Liver (tissue), 9 donors: Measurements from ENCODE around the gene GTF2H1. TPM values are rescaled to one million over a fixed set of nuclear protein-coding genes. Genes with fewer than 3 reads are reported as not detected.

ENCODE experiments used
- DNase-seq: peaks from one replicate; pipeline ENCODE4 v3.0.0-alpha.2; 2017; ENCODE audit warnings: low spot score
- H3K27ac ChIP-seq, 2 donors: one replicate each; pipeline ENCODE4 v1.7.0; 2013; ENCODE audit warnings: inconsistent platforms in 2 of 2, low read length in 2 of 2, control low read depth in 1 of 2, low read depth in 1 of 2, mild to moderate bottlenecking in 1 of 2
- H3K27me3 ChIP-seq, 4 donors: one replicate each; pipeline versions ENCODE4 v1.6.1 to v1.7.0; 2013; ENCODE audit warnings: low read length in 3 of 4, inconsistent platforms in 1 of 4, mild to moderate bottlenecking in 1 of 4, moderate library complexity in 1 of 4; ENCODE audit not compliant: control insufficient read depth in 4 of 4, insufficient read depth in 4 of 4
- H3K36me3 ChIP-seq, 4 donors: one replicate each; pipeline versions ENCODE4 v1.6.1 to v1.7.0; 2013; ENCODE audit warnings: low read length in 3 of 4, mild to moderate bottlenecking in 3 of 4, low read depth in 1 of 4, moderate library complexity in 1 of 4; ENCODE audit not compliant: control insufficient read depth in 4 of 4, insufficient read depth in 3 of 4
- H3K4me1 ChIP-seq, 4 donors: one replicate each; pipeline versions ENCODE4 v1.6.1 to v1.7.0; 2013; ENCODE audit warnings: low read length in 3 of 4, mild to moderate bottlenecking in 3 of 4, moderate library complexity in 1 of 4; ENCODE audit not compliant: control insufficient read depth in 4 of 4, insufficient read depth in 4 of 4
- H3K4me3 ChIP-seq, 3 donors: one replicate each; pipeline versions ENCODE4 v1.6.1 to v1.7.0; 2013; ENCODE audit warnings: low read length in 3 of 3, control low read depth in 1 of 3, low read depth in 1 of 3, mild to moderate bottlenecking in 1 of 3
- H3K9ac ChIP-seq, 2 donors: one replicate each; pipeline ENCODE4 v1.7.0; 2013; ENCODE audit warnings: low read length in 2 of 2, mild to moderate bottlenecking in 2 of 2, moderate library complexity in 2 of 2, control low read depth in 1 of 2, low read depth in 1 of 2
- H3K9me3 ChIP-seq, 4 donors: one replicate each; pipeline versions ENCODE4 v1.6.1 to v1.7.0; 2013; ENCODE audit warnings: low read length in 3 of 4; ENCODE audit not compliant: control insufficient read depth in 4 of 4
- ATF3 ChIP-seq: IDR thresholded peaks from 2 replicates; pipeline ENCODE4 v1.6.1; 2016; ENCODE audit warnings: antibody characterized with exemption
- CTCF ChIP-seq: fragments of 150-350 bp; IDR thresholded peaks from 2 replicates; pipeline ENCODE4 v1.5.1; 2017; ENCODE audit warnings: improper control_type of control experiment, low read depth, low read length; ENCODE audit not compliant: missing input control
- EGR1 ChIP-seq, 2 donors: IDR thresholded peaks; 2 replicates each; pipeline ENCODE4 v1.6.1; 2016 to 2018; ENCODE audit warnings: antibody characterized with exemption in 2 of 2, low read depth in 2 of 2
- FOXA1 ChIP-seq: IDR thresholded peaks from 2 replicates; pipeline ENCODE4 v1.6.1; 2016; ENCODE audit warnings: antibody characterized with exemption
- FOXA2 ChIP-seq: IDR thresholded peaks from 2 replicates; pipeline ENCODE4 v1.6.1; 2016; ENCODE audit warnings: antibody characterized with exemption
- GABPA ChIP-seq, 2 donors: IDR thresholded peaks in 1 of 2; conservative IDR thresholded peaks in 1 of 2; 2 replicates each; pipeline ENCODE4 v1.6.1; 2016; ENCODE audit warnings: antibody characterized with exemption in 2 of 2, mild to moderate bottlenecking in 1 of 2, moderate library complexity in 1 of 2
- HNF4A ChIP-seq, 2 donors: conservative IDR thresholded peaks; 2 replicates each; pipeline ENCODE4 v1.6.1; 2016; ENCODE audit warnings: antibody characterized with exemption in 2 of 2, mild to moderate bottlenecking in 2 of 2
- HNF4G ChIP-seq: IDR thresholded peaks from 2 replicates; pipeline ENCODE4 v1.6.1; 2016; ENCODE audit warnings: antibody characterized with exemption
- JUND ChIP-seq, 2 donors: IDR thresholded peaks; 2 replicates each; pipeline ENCODE4 v1.6.1; 2016; ENCODE audit warnings: antibody characterized with exemption in 2 of 2
- MAX ChIP-seq: IDR thresholded peaks from 2 replicates; pipeline ENCODE4 v1.6.1; 2016; ENCODE audit warnings: antibody characterized with exemption
- NR2F2 ChIP-seq: IDR thresholded peaks from 2 replicates; pipeline ENCODE4 v1.6.1; 2016; ENCODE audit warnings: antibody characterized with exemption
- RAD21 ChIP-seq, 2 donors: IDR thresholded peaks; 2 replicates each; pipeline ENCODE4 v1.6.1; 2016; ENCODE audit warnings: antibody characterized with exemption in 2 of 2, mild to moderate bottlenecking in 2 of 2
- REST ChIP-seq: IDR thresholded peaks from 2 replicates; pipeline ENCODE4 v1.6.1; 2016; ENCODE audit warnings: antibody characterized with exemption, mild to moderate bottlenecking
- RXRA ChIP-seq, 2 donors: IDR thresholded peaks; 2 replicates each; pipeline ENCODE4 v1.6.1; 2017 to 2018; ENCODE audit warnings: antibody characterized with exemption in 2 of 2, mild to moderate bottlenecking in 1 of 2
- SP1 ChIP-seq: IDR thresholded peaks from 2 replicates; pipeline ENCODE4 v1.6.1; 2018; ENCODE audit warnings: antibody characterized with exemption, mild to moderate bottlenecking
- TAF1 ChIP-seq: conservative IDR thresholded peaks from 2 replicates; pipeline ENCODE4 v1.6.1; 2016; ENCODE audit warnings: antibody characterized with exemption, mild to moderate bottlenecking
- YY1 ChIP-seq: IDR thresholded peaks from 2 replicates; pipeline ENCODE4 v1.6.1; 2016; ENCODE audit warnings: antibody characterized with exemption, mild to moderate bottlenecking
- ZBTB33 ChIP-seq: IDR thresholded peaks from 2 replicates; pipeline ENCODE4 v1.6.1; 2016; ENCODE audit warnings: antibody characterized with exemption
- WGBS: extraction: QIAGEN DNeasy Blood & Tissue Kit; methylation state at CpG from one replicate; pipeline ENCODE4 v1.1.7; 2013; 5-methylcytosine and 5-hydroxymethylcytosine counted together
- polyA plus RNA-seq, 2 donors: library from polyadenylated mRNA; stranded (reverse) in 1 of 2; unstranded in 1 of 2; fragments of 200-250 nt in 1 of 2; fragments of >200 nt in 1 of 2; fragmentation: Nextera tagmentation in 1 of 2; extraction: Ambion mirVana in 1 of 2; gene quantifications; one replicate each; pipeline versions ENCODE4 v1.2.1 to v1.2.3, GENCODE V29; 2013 to 2015
- total RNA-seq, 2 donors: library from RNA; depleted of rRNA; stranded (reverse); fragments of >200 nt; gene quantifications; one replicate each; pipeline ENCODE4 v1.2.3, GENCODE V29; 2014
- donor health status: healthy.
- donor health status: healthy.
- donor health status: healthy.
- donor health status: healthy.
- donor health status: healthy.

GTF2H1 gene
- total and polyA plus RNA-seq, 4 donors = 11.9 to 37.7 (median 18.7) TPM

GRCh38 chr11:18384157-18384641 lies 61.8 kb downstream of the GTF2H1 start:
- 3% methylated on average over 3 of the region's 3 CpGs for WGBS
- Histone ChIP-seq H3K4me3 (no peak overlapping the region), H3K4me1 (peaks cover 7 to 23% (median 20%) of the 10 kb centered on the region in 4 donors), H3K36me3 (no peaks in the 10 kb centered on the region), H3K9me3 (no peaks in the 10 kb centered on the region), H3K9ac (peak overlapping the region in 1 of 2 donors; percentile 73), H3K27me3 (no peaks in the 10 kb centered on the region), H3K27ac (peak overlapping the region; percentile 83 to 90)
- TF ChIP-seq EGR1 (IDR thresholded peaks at IDR 0.05; ENCODE audit: low read depth in 2 of 2) (peak in 1 of 2 donors; percentile 82), JUND (IDR thresholded peaks at IDR 0.05) (peak; percentile 83 to 88), TAF1 (peak; percentile 93), MAX (peak; percentile 93), NR2F2 (peak; percentile 75), REST (peak; percentile 87), RAD21 (IDR thresholded peaks at IDR 0.05) (peak; percentile 59 to 61), FOXA1 (no peak), ATF3 (peak; percentile 60), GABPA (IDR thresholded peaks at IDR 0.05 in 1 of 2, conservative IDR thresholded peaks at IDR 0.05 in 1 of 2) (peak; percentile 48 to 86), HNF4A (conservative IDR thresholded peaks at IDR 0.05) (peak; percentile 99), HNF4G (peak; percentile 92), ZBTB33 (peak; percentile 80), FOXA2 (no peak), YY1 (peak; percentile 68), CTCF (no peak), SP1 (peak; percentile 93), RXRA (IDR thresholded peaks at IDR 0.05) (peak; percentile 77 to 94)
- peak; percentile 50 for DNase-seq
